Trophoblast cell (in vitro differentiated cells and primary cell): ENCODE measurements around the gene TFF3.
A peak's percentile ranks its signal among the peaks of the same experiment; 100 is the strongest.

Source experiments
- DNase-seq, 2 donors: peaks; one replicate each; pipeline ENCODE4 v3.0.0-alpha.2; 2016
- H2AFZ ChIP-seq: 2 replicates; pipeline ENCODE4 v1.6.1; 2013; ENCODE audit warnings: low read length, moderate library complexity, mild to moderate bottlenecking; ENCODE audit not compliant: insufficient read depth, poor library complexity
- H2AK5ac ChIP-seq: 2 replicates; pipeline ENCODE4 v1.6.1; 2013; ENCODE audit warnings: mild to moderate bottlenecking, low read length
- H2BK120ac ChIP-seq: 2 replicates; pipeline ENCODE4 v1.6.1; 2013; ENCODE audit warnings: low read length, mild to moderate bottlenecking, moderate library complexity; ENCODE audit not compliant: insufficient read depth, poor library complexity
- H2BK12ac ChIP-seq: 2 replicates; pipeline ENCODE4 v1.6.1; 2013; ENCODE audit warnings: mild to moderate bottlenecking, low read length, moderate library complexity
- H2BK5ac ChIP-seq: 2 replicates; pipeline ENCODE4 v1.6.1; 2013; ENCODE audit warnings: low read length, low read depth, moderate library complexity, mild to moderate bottlenecking; ENCODE audit not compliant: poor library complexity
- H3K14ac ChIP-seq: 2 replicates; pipeline ENCODE4 v1.6.1; 2013; ENCODE audit warnings: mild to moderate bottlenecking, low read length
- H3K18ac ChIP-seq: 2 replicates; pipeline ENCODE4 v1.6.1; 2013; ENCODE audit warnings: mild to moderate bottlenecking, low read length
- H3K23ac ChIP-seq: 2 replicates; pipeline ENCODE4 v1.6.1; 2013; ENCODE audit warnings: low read length
- H3K27ac ChIP-seq: 2 replicates; pipeline ENCODE4 v1.5.1; 2013; ENCODE audit warnings: low read depth, mild to moderate bottlenecking, inconsistent platforms, low read length, moderate library complexity
- H3K27me3 ChIP-seq: 2 replicates; pipeline ENCODE4 v1.6.1; 2013; ENCODE audit warnings: inconsistent platforms, mild to moderate bottlenecking, low read length, moderate library complexity; ENCODE audit not compliant: insufficient read depth
- H3K36me3 ChIP-seq, 2 experiments: 1 replicate in 1 of 2; 2 replicates in 1 of 2; pipeline ENCODE4 v1.6.1; 2013; ENCODE audit warnings: low read length in 2 of 2, mild to moderate bottlenecking in 2 of 2, moderate library complexity in 1 of 2; ENCODE audit not compliant: insufficient read depth in 2 of 2, control insufficient read depth in 1 of 2
- H3K4ac ChIP-seq: 2 replicates; pipeline ENCODE4 v1.6.1; 2013; ENCODE audit warnings: low read depth, mild to moderate bottlenecking, low read length, moderate library complexity
- H3K4me1 ChIP-seq, 2 experiments: 1 replicate in 1 of 2; 2 replicates in 1 of 2; pipeline ENCODE4 v1.6.1; 2013; ENCODE audit warnings: low read length in 2 of 2, mild to moderate bottlenecking in 2 of 2, moderate library complexity in 1 of 2; ENCODE audit not compliant: insufficient read depth in 2 of 2, control insufficient read depth in 1 of 2
- H3K4me2 ChIP-seq: 2 replicates; pipeline ENCODE4 v1.6.1; 2013; ENCODE audit warnings: inconsistent platforms, mild to moderate bottlenecking, low read length, moderate library complexity
- H3K4me3 ChIP-seq: 2 replicates; pipeline ENCODE4 v1.5.1; 2013; ENCODE audit warnings: mild to moderate bottlenecking, low read depth, low read length, inconsistent platforms
- H3K79me1 ChIP-seq: one replicate; pipeline ENCODE4 v1.6.1; 2013; ENCODE audit warnings: low read length
- H3K79me2 ChIP-seq: 2 replicates; pipeline ENCODE4 v1.6.1; 2013; ENCODE audit warnings: low read length, mild to moderate bottlenecking; ENCODE audit not compliant: control insufficient read depth, insufficient read depth, poor library complexity
- H3K9ac ChIP-seq: 2 replicates; pipeline ENCODE4 v1.6.1; 2013; ENCODE audit warnings: mild to moderate bottlenecking, low read length
- H3K9me3 ChIP-seq: 2 replicates; pipeline ENCODE4 v1.6.1; 2013; ENCODE audit warnings: low read depth, mild to moderate bottlenecking, control low read depth, inconsistent platforms, low read length; ENCODE audit not compliant: insufficient read depth
- H4K12ac ChIP-seq: 2 replicates; pipeline ENCODE4 v1.6.1; 2013; ENCODE audit warnings: low read depth, mild to moderate bottlenecking, low read length, moderate library complexity
- H4K8ac ChIP-seq: 2 replicates; pipeline ENCODE4 v1.6.1; 2013; ENCODE audit warnings: low read depth, mild to moderate bottlenecking, low read length, moderate library complexity
- H4K91ac ChIP-seq: one replicate; pipeline ENCODE4 v1.6.1; 2013; ENCODE audit warnings: low read depth, mild to moderate bottlenecking, low read length, moderate library complexity
- WGBS: extraction: QIAGEN DNeasy Blood & Tissue Kit; methylation state at CpG from one replicate; pipeline ENCODE4 v1.1.7; 2013; ENCODE audit warnings: missing lambda C conversion rate; ENCODE audit not compliant: insufficient read length, insufficient coverage; ENCODE audit errors: extremely low coverage; 5-methylcytosine and 5-hydroxymethylcytosine counted together

The TFF3 gene

DNA sequence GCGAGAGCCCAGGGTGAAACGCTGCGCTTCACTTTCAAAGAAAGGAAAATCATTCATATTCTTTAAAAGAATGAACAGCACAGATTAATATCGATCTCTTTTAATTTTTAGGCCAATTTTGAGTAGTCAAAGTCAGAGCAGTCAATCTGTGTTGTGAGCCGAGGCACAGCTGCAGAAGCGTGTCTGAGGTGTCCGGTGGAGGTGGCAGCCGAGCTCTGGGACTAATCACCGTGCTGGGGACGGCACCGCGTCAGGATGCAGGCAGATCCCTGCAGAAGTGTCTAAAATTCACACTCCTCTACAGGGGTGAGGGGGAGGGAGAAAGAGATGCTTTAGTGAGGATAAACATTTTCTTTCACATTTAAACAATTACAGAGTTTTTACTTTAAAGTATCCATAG is 47.0 kb upstream of the TFF3 start:
- no peak overlapping the region for H3K4ac ChIP-seq
- H3K18ac ChIP-seq, result no peak overlapping the region
- no peak overlapping the region for H3K9ac ChIP-seq
- H2AFZ ChIP-seq, result no peak overlapping the region
- no peak overlapping the region for H4K12ac ChIP-seq
- H3K23ac ChIP-seq, result no peak overlapping the region
- H2BK120ac ChIP-seq, result no peak overlapping the region
- no peak overlapping the region for H4K91ac ChIP-seq
- H2AK5ac ChIP-seq, result no peak overlapping the region
- peaks cover 0 to 2% of the 10 kb centered on the region in 2 experiments for H3K4me1 ChIP-seq
- H3K27ac ChIP-seq, result no peak overlapping the region
- no peaks in the 10 kb centered on the region for H3K79me2 ChIP-seq
- no peak overlapping the region for H3K4me2 ChIP-seq
- H3K14ac ChIP-seq, result no peak overlapping the region
- no peak for DNase-seq
- peaks cover 6% of the 10 kb centered on the region for H3K9me3 ChIP-seq
- H3K4me3 ChIP-seq, result no peak overlapping the region
- no CpG with 5 or more reads among the region's 12 CpGs for WGBS
- H2BK12ac ChIP-seq, result no peak overlapping the region
- no peak overlapping the region for H4K8ac ChIP-seq
- no peaks in the 10 kb centered on the region for H3K27me3 ChIP-seq
- H2BK5ac ChIP-seq, result no peak overlapping the region
- no peaks in the 10 kb centered on the region for H3K36me3 ChIP-seq
- H3K79me1 ChIP-seq, result no peaks in the 10 kb centered on the region

- Histone ChIP-seq H3K4ac (no peak overlapping the region), H3K9me3 (peaks cover 8% of the 10 kb centered on the region), H3K79me2 (no peaks in the 10 kb centered on the region), H3K9ac (no peak overlapping the region), H3K4me1 (peaks cover 0 to 2% of the 10 kb centered on the region in 2 experiments), H4K8ac (no peak overlapping the region), H2BK5ac (no peak overlapping the region), H3K27ac (no peak overlapping the region), H3K14ac (no peak overlapping the region), H2AK5ac (no peak overlapping the region), H3K27me3 (no peaks in the 10 kb centered on the region), H3K4me2 (no peak overlapping the region), H3K36me3 (no peaks in the 10 kb centered on the region), H3K23ac (no peak overlapping the region), H3K4me3 (no peak overlapping the region), H2AFZ (no peak overlapping the region), H2BK12ac (no peak overlapping the region), H4K91ac (no peak overlapping the region), H4K12ac (no peak overlapping the region), H2BK120ac (no peak overlapping the region), H3K18ac (no peak overlapping the region), H3K79me1 (no peaks in the 10 kb centered on the region)
- WGBS, result no CpG with 5 or more reads among the region's 7 CpGs
- no peak for DNase-seq
These were observed 46.1 kb upstream of the TFF3 start for GRCh38 chr21:42361286-42361685.

DNA sequence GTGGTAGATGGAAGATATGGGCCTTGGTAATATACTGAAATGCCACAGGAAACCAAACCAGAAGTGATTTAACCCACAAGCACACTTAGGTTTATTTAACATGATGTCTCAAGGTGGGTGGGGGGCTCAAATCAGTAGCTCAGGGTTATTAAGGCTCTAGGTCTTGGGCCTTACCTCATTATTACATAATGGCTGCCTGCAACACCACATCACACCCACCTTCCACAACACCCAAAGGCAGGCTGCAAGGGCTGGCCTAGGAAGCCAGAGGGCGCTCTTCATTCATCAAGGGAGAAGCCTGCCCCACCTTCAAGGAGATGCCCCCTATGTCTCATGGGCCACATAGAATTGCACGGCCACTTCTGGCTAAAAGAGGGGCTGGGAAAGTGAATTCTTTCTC is 45.1 kb upstream of the TFF3 start:
- no peak overlapping the region for H3K4me2 ChIP-seq
- H4K91ac ChIP-seq, result no peak overlapping the region
- no peak overlapping the region for H4K12ac ChIP-seq
- H3K27me3 ChIP-seq, result no peaks in the 10 kb centered on the region
- H3K79me1 ChIP-seq, result no peaks in the 10 kb centered on the region
- no peak overlapping the region for H3K27ac ChIP-seq
- H2BK12ac ChIP-seq, result no peak overlapping the region
- WGBS, result no CpG with 5 or more reads among the region's 2 CpGs
- peaks cover 8% of the 10 kb centered on the region for H3K9me3 ChIP-seq
- no peak overlapping the region for H2BK5ac ChIP-seq
- no peak overlapping the region for H4K8ac ChIP-seq
- no peaks in the 10 kb centered on the region for H3K36me3 ChIP-seq
- peaks cover 0 to 2% of the 10 kb centered on the region in 2 experiments for H3K4me1 ChIP-seq
- no peak overlapping the region for H2BK120ac ChIP-seq
- no peak overlapping the region for H3K23ac ChIP-seq
- DNase-seq, result peak in 1 of 2 donors; percentile 31
- H2AK5ac ChIP-seq, result no peak overlapping the region
- H3K79me2 ChIP-seq, result no peaks in the 10 kb centered on the region
- no peak overlapping the region for H3K18ac ChIP-seq
- H3K4me3 ChIP-seq, result no peak overlapping the region
- H2AFZ ChIP-seq, result no peak overlapping the region
- H3K14ac ChIP-seq, result no peak overlapping the region
- H3K4ac ChIP-seq, result no peak overlapping the region
- H3K9ac ChIP-seq, result no peak overlapping the region

DNA sequence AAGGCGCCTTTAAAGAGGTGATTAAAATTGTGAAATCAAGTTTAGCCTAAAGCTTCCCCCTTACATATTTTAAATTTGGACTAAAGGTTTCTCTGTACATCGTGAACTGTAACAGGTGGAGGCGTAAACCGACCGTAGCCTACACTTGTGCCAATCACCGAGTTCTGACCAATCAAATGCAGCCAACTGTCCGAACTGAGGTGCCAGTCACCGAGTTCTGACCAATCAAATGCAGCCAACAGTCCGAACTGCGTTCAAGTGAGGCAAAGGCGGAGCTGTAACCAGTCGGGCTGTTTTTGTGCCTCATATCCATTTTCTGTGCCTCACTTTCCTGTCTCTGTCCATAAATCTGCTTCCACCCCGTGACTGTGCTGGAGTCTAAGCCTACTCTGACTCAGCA is 43.7 kb upstream of the TFF3 start:
- Histone ChIP-seq H2AK5ac (no peak overlapping the region), H3K36me3 (no peaks in the 10 kb centered on the region), H2BK12ac (no peak overlapping the region), H3K27me3 (no peaks in the 10 kb centered on the region), H3K4me3 (no peak overlapping the region), H3K4me1 (no peaks in the 10 kb centered on the region), H3K14ac (no peak overlapping the region), H2BK120ac (no peak overlapping the region), H4K8ac (no peak overlapping the region), H4K91ac (no peak overlapping the region), H3K23ac (no peak overlapping the region), H2BK5ac (no peak overlapping the region), H4K12ac (no peak overlapping the region), H3K4ac (no peak overlapping the region), H3K18ac (no peak overlapping the region), H3K79me1 (no peaks in the 10 kb centered on the region), H3K4me2 (no peak overlapping the region), H3K9me3 (peaks cover 8% of the 10 kb centered on the region), H2AFZ (no peak overlapping the region), H3K9ac (no peak overlapping the region), H3K79me2 (no peaks in the 10 kb centered on the region), H3K27ac (no peak overlapping the region)
- no CpG with 5 or more reads among the region's 13 CpGs for WGBS
- peak; percentile 13 to 62 for DNase-seq
